ENCODE data around the gene JAML.

Gene JAML

GRCh38 chr11:118245936-118246562, 21.2 kb upstream of the JAML start:
- TF ChIP-seq, protein P1, sequence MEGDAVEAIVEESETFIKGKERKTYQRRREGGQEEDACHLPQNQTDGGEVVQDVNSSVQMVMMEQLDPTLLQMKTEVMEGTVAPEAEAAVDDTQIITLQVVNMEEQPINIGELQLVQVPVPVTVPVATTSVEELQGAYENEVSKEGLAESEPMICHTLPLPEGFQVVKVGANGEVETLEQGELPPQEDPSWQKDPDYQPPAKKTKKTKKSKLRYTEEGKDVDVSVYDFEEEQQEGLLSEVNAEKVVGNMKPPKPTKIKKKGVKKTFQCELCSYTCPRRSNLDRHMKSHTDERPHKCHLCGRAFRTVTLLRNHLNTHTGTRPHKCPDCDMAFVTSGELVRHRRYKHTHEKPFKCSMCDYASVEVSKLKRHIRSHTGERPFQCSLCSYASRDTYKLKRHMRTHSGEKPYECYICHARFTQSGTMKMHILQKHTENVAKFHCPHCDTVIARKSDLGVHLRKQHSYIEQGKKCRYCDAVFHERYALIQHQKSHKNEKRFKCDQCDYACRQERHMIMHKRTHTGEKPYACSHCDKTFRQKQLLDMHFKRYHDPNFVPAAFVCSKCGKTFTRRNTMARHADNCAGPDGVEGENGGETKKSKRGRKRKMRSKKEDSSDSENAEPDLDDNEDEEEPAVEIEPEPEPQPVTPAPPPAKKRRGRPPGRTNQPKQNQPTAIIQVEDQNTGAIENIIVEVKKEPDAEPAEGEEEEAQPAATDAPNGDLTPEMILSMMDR (IDR thresholded peaks at IDR 0.05): no peak

DNA sequence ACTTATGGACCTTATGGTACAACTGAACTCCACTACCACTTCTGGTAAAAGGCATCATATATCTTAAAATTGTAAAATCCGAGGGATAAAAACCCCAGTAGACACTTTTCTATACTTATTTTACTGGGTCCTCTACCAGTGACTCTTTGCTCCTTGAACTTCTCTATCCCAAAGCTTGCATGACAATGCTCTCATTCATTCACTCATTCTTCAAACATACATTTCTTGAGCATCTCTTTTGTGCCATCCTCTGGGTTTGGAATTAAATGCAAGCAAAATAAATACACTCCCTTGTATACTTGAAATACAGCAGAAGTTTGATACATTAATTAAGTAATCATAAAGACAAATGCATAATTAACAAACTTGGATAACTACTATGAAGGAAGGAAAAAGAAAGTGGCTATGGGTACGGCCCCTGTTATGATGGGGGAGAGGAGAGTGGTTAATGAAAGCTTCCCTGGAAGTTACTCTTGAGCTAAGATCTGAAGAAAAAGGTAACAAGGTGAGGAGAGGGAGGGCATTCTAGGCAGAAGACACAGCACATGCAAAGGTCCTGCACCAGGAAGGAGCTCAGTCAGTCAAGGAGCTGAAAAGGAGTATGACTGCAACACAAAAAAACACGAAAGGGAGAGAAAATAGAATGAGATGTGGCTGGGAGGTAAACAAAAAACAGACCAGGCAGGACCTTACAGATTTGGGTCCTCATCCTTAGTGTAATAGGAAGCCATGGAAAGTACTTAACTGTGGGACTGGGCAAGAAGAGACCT, 19.4 kb upstream of the JAML start:
- TF ChIP-seq, protein P1 (IDR thresholded peaks at IDR 0.05): no peak

GRCh38 chr11:118243161-118243560, 18.4 kb upstream of the JAML start:
- TF ChIP-seq, protein P1 (IDR thresholded peaks at IDR 0.05): no peak

DNA sequence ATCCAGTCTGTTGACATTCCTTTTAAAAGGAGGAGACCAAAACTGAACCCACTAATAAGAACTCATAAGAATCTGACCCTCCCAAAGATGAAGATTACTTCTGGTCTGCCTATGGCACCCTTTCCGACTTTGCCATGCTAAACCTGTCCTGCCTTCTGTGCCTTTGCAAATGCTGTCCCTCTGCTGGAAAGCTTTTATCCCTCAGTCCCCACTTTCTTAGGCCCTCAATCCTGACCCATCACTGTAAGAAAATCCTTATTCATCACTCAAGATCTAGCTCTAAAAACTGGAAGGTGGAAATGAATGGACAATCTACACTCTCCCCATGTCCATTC, 16.9 kb upstream of the JAML start:
- TF ChIP-seq, protein P1 (IDR thresholded peaks at IDR 0.05): no peak

- TF ChIP-seq, protein P1 (IDR thresholded peaks at IDR 0.05): no peak
Measured at GRCh38 chr11:118240999-118241763, 16.4 kb upstream of the JAML start.

DNA sequence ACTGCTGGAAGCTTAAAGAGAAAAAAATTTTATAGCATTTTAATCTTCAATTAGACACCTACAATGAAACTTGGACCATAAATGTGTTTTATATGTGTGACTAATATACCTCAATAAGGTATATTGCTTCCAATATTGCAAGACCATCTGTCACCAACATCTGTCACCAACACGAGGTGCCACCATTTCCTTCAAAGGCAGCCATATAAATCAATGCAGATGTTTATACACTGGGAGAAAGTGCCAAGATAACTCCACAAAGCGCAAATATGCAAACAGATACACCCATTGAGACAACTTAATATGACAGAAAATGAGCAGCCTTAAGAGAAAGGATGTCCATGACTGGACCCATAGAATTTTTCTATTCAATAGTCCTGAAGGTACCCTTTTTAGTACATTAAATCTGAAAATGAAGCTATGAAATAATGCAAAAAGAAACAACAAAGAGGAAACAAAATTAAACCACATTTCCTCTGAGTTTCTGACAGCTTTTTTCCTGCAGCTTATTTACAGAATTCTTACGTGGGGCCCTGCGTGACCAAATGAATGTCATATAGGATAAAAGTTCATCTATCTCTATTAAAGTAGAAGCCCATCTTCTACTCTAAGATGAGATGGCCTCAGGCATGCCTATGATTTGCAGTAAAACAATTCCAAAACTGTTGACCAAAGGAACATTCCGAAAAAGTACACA, 14.8 kb upstream of the JAML start:
- TF ChIP-seq, protein P1 (IDR thresholded peaks at IDR 0.05): no peak

DNA sequence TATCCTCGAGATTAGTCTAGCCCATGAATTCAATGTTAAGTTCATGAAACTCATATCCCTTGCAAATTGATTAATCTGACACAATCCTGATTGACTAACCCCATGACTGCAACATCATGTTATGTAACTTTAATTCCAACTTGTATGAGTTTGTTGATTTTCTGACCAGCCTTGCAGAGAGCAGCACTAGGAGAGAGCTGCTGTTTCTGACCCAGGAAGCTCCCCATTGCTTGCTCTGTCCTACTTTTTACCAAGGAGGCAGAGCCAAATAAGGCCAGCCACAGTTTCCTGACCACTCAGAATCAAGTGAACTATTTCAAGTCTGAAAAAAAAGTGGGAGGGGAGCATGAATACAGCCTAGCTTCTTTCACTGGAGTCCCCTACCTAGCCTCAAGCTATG, 14.1 kb upstream of the JAML start:
- TF ChIP-seq, protein P1 (IDR thresholded peaks at IDR 0.05): no peak
